CD4-positive, alpha-beta T cell treated with Interleukin-6 for 4 hours (primary cell): ENCODE data around the gene ARHGAP29.

ENCODE experiments used
- DNase-seq: peaks from one replicate; pipeline ENCODE4 v3.0.0-alpha.2; 2020; ENCODE audit warnings: mixed read lengths

ARHGAP29 gene

GRCh38 chr1:94237291-94238226 is at the start of gene ARHGAP29:
Gene ARHGAP29, minus strand, starts transcription at chr1:94237584. Its CDS starts 5,973 bp downstream, at chr1:94231611.
- peak; percentile 54 for DNase-seq

- DNase-seq = no peak
These were observed 49.6 kb upstream of the ARHGAP29 start for GRCh38 chr1:94286864-94287437.

GRCh38 chr1:94285031-94285654 is 47.8 kb upstream of the ARHGAP29 start:
- DNase-seq = no peak

GRCh38 chr1:94284476-94284875 is 47.1 kb upstream of the ARHGAP29 start:
- DNase-seq = no peak

GRCh38 chr1:94283462-94283861 is 46.1 kb upstream of the ARHGAP29 start:
- DNase-seq = no peak

GRCh38 chr1:94282143-94282711 is 44.8 kb upstream of the ARHGAP29 start:
- no peak for DNase-seq

GRCh38 chr1:94281361-94282142 is 44.2 kb upstream of the ARHGAP29 start:
- DNase-seq = no peak

GRCh38 chr1:94280541-94280940 is 43.2 kb upstream of the ARHGAP29 start:
- no peak for DNase-seq

GRCh38 chr1:94279462-94279861 is 42.1 kb upstream of the ARHGAP29 start:
- no peak for DNase-seq

- DNase-seq = no peak
These were observed 41.7 kb upstream of the ARHGAP29 start for GRCh38 chr1:94279038-94279437.

- DNase-seq = no peak
These were observed 39.6 kb upstream of the ARHGAP29 start for GRCh38 chr1:94276988-94277434.

- DNase-seq = no peak
These were observed 37.7 kb upstream of the ARHGAP29 start for GRCh38 chr1:94275083-94275482.

GRCh38 chr1:94274561-94274960 is 37.2 kb upstream of the ARHGAP29 start:
- no peak for DNase-seq

GRCh38 chr1:94273111-94273510 is 35.7 kb upstream of the ARHGAP29 start:
- no peak for DNase-seq

- DNase-seq = no peak
These were observed 35.0 kb upstream of the ARHGAP29 start for GRCh38 chr1:94272388-94272787.

GRCh38 chr1:94271373-94271772 is 34.0 kb upstream of the ARHGAP29 start:
- no peak for DNase-seq

- no peak for DNase-seq
These were observed 33.4 kb upstream of the ARHGAP29 start for GRCh38 chr1:94270801-94271203.

GRCh38 chr1:94269921-94270320 is 32.5 kb upstream of the ARHGAP29 start:
- no peak for DNase-seq

GRCh38 chr1:94265906-94266305 is 28.5 kb upstream of the ARHGAP29 start:
- no peak for DNase-seq

GRCh38 chr1:94265011-94265422 is 27.6 kb upstream of the ARHGAP29 start:
- no peak for DNase-seq

GRCh38 chr1:94260635-94261387 is 23.4 kb upstream of the ARHGAP29 start:
- DNase-seq = no peak
